ENCODE measurements around the gene RAB3IP.

- TF ChIP-seq USF1 (IDR thresholded peaks at IDR 0.05) (no peak), CREB1 (IDR thresholded peaks at IDR 0.05; ENCODE audit: low read depth) (no peak), EP300 (IDR thresholded peaks at IDR 0.05; ENCODE audit: borderline replicate concordance) (no peak), YY1 (IDR thresholded peaks at IDR 0.05; ENCODE audit: low read depth) (no peak), CEBPB (IDR thresholded peaks at IDR 0.05) (no peak), TEAD4 (IDR thresholded peaks at IDR 0.05) (no peak)
These were observed 41.3 kb downstream of the RAB3IP start for GRCh38 chr12:69779928-69780327.
